Erythroblast (primary cell): ENCODE measurements around the gene LRRC58.

Experiments used
- GATA1 ChIP-seq: IDR thresholded peaks from 2 replicates; pipeline ENCODE4 v1.6.1; 2011; ENCODE audit warnings: low read depth, mild to moderate bottlenecking, control low read depth, low read length, moderate library complexity
- POLR2A ChIP-seq: IDR thresholded peaks from 2 replicates; pipeline ENCODE4 v1.6.1; 2011; ENCODE audit warnings: mild to moderate bottlenecking, low read length

- TF ChIP-seq POLR2A, result no peak
- no peak for TF ChIP-seq GATA1
Observed at GRCh38 chr3:120353463-120353862, 4.3 kb upstream of the LRRC58 start.
